DMS153 (cell line): Measurements from ENCODE around the gene PRELID2.
"Not testable (repeated sequence)": the region's sequence is repeated elsewhere in the genome, so short reads cannot be mapped to it uniquely, and the experiment has no call there.

Source experiments
- DNase-seq: peaks from one replicate; lab custom pipeline; 2025; lab: John Stamatoyannopoulos, UW

Gene PRELID2

DNA sequence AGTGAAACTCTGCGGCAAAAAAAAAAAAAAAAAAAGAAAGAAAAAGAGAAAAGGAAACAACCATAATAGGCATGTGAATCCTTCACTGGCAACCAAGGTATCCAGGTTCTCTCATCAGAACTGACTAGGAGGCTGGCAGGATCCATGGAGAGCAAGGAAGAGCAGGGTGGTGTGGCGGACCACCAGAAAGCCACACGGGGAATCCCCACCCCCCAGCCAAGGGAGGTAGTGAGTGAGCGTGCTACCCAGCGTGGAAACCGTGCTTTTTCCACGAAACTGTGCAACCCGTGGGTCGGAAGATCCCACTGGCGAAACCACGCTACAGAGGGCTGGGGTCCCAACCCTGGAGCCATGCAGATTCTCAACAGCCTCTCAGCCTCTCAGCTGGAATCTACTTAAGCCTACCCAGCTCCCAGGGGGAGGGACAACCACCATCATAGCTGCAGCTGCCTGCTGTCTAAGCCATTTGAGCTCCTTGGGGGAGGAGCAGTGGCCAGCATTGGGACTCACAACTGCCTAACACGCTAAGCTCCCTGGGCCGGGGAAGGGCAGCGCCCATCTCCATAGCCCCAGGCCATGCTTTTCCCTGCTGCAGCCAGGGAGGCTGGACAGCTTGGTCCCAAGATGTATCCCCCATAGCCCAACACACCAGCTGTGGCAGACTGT lies 91.6 kb downstream of the PRELID2 start:
- no peak for DNase-seq

DNA sequence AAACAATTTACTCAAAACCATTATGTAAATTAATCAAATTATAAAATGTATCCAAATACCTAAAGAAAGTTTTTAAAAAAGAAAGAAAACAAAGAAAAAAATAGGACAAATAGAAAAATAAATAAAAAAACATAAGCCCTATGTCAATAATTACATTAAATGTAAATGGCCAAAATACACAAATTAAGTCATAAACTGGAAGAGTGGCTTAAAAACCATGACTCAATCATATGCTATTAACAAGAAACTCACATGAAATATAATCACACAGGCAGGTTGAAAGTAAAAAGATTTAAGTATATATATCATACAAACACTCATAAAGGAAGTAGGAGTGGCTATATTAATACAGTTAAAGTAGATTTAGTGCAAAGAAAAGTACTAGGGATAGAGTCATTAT lies 95.3 kb downstream of the PRELID2 start:
- DNase-seq = no peak

DNA sequence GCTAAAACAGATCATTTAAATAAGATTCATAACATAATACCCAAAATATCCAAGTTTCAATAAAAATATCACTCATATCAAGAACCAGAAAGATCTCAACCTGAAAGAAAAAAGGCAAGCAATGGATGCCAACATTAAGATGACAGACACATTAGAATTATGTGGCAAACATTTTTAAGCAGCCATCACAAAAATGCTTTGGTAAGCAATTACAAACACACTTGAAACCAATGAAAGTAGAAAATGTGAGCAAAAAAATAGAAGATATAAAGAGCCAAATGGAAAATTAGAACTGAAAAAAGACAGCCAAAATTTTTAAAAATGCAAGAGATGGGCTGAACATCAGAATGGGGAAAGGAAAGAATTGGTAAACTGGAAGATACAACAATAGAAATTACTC lies 96.9 kb downstream of the PRELID2 start:
- no peak for DNase-seq

DNA sequence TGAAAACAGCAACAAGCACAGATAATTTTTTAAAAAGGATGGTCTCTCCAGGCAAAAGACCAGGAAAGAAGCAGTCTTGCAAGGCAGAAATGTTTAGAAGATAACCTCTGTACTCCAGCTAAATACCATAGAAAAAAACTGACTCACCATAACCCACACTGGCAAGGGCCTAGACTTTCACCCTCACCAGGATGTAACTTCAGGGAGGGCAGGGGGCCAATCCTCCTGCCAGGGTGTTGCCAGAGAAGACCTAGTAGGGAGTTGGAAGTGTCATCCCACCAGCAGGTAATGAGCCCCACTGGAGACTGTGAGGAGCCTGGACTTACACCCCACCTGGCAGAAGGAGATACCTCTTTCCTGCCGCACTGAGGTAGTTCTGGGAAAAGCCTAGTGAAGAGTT lies 97.6 kb downstream of the PRELID2 start:
- DNase-seq = no peak

DNA sequence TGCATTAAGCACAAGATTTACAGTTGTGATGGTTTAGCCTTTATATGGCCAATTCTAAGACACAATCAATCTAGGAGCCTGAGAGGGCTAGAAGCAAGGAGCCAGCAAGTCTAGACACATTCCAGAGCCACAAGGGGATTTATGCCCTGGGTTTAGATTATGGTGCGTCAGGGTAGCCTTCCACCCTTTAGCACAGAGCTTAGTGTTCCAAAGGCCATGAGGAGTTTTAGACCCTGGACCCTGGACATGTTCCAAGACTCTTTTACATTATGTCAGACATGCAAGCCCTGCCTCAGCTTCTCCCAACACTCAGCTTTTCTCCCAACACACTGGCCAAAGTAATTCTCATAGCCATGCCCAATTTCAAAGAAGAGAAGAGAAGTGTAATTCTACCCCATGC lies 105.2 kb downstream of the PRELID2 start:
- DNase-seq = not testable (repeated sequence)

DNA sequence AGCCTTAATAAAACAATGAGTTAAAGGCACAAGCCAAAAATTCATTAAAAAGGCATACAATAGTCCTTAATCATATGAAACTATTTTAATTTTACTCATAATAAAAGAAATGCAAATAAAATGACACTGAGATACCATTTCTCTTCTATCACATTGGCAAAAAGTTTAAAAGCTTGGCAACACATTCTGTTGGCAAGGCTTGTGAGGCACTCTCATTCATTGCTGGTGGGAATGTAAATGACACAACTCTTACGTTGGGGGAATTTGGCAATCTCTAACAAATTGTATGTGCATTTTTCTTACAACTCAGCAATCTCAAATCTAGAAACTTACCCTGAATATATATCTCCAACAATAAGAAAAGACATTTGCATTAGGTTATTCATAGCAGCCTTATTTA lies 111.6 kb downstream of the PRELID2 start:
- DNase-seq = no peak

DNA sequence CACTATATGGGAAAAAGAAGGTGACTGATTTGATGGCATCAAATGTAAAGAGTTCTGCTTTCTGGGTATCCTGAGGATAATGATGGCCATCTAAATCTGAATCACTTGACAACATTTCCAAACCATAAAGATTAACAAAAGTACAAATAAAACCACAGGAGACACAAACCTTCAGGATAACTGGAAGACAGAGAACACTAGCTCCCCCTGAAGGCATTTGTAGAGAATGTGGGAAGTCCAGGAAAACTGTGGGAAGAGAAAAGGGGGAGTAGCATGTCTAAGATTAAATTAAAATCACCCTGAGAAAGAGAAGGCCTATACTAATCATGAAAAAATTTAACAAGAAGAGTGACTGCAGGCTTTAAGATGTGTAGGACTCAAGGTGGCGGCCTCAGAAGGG lies 116.2 kb downstream of the PRELID2 start:
- DNase-seq = no peak

DNA sequence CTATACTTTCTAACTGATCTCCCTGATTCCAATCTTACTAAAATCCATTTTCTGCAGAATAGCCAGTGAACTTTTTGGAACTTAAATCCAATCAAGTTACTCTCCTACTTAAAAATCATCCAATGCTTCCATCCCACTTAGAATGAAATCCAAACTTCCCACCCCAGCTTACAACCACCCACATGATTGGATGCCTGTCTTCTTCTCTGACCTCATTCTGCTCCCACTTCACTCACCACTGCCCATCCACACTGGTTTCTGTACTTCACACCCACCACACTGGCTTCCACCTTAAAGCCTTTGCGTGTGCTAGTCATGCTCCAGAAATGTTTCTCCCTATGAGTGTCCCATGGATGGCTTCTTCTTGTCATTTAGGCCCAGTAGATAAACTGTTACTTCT lies 119.7 kb downstream of the PRELID2 start:
- no peak for DNase-seq

DNA sequence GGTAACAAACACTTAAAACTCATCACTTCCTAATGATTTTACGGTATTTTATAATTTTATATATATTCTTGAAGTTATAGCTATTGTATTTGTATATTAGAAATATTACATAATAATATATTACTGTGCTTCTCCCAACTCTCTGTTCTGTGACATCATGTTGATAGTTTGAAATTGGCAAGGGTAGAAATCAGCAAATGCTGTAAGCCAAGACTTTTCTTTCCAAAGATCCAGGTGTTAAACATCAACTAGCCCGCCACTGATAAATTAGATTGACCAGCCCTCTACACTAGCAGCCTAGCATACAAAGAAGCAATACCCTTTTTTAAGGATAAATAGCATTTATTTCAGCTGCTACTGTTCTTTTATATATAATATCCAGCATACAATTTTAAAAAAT lies 122.9 kb downstream of the PRELID2 start:
- DNase-seq = no peak

DNA sequence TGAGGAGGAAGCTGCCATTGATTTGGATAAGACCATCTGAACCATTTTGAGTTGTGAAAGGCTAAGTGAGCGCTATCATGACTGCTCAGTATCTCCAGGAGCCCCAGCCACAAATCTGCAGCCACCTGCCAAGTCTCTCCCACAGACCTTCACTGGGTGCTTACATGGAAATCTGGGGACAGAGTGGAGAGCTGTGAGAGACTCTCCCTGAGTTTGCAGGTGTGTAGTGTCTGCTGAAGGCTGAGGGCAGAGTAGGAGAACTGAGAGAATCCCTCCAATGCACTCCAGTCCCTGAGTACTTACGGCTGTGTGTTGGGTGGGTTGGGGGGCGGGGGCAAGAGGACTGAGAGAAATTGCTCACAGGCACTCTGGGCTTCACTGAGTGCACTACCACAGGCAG lies 123.7 kb downstream of the PRELID2 start:
- no peak for DNase-seq
